ENCODE data around the gene A2M. TPM values are rescaled to one million over a fixed set of nuclear protein-coding genes. Genes with fewer than 3 reads are reported as not detected.

The A2M gene
- total and polyA plus RNA-seq, 4 donors, result 1,731 to 2,622 (median 2,052) TPM

DNA sequence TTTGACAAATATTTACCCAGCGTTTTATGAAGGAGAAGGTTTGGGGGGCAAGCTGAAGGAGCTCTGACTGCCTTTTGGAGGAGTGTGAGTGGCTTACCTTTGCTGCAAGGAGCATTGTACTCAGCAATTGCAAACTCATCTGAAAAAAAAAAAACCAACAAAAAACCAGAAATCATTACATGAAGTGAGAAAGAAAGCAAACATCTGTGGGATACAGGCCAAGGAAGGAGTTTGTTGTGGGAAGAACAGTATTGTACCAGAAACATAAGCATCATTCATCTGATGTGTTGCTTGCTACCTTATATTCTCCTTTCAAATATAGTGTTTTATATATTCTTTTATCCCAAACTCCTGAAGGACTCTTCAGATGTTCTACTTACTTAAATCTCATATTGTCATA, 47.6 kb downstream of the A2M start:
- Histone ChIP-seq H3K27ac (ENCODE audit: low read depth in 1 of 2, low read length in 2 of 2) (no peak overlapping the region), H3K9ac (ENCODE audit: low read depth in 1 of 2, low read length in 2 of 2) (no peak overlapping the region), H3K36me3 (ENCODE audit: control insufficient read depth in 4 of 4, insufficient read depth in 3 of 4, low read depth in 1 of 4, low read length in 3 of 4) (peaks cover 13 to 55% (median 49%) of the 10 kb centered on the region in 4 donors), H3K4me1 (ENCODE audit: control insufficient read depth in 4 of 4, insufficient read depth in 4 of 4, low read length in 3 of 4) (peaks cover 9 to 49% (median 17%) of the 10 kb centered on the region in 4 donors), H3K9me3 (ENCODE audit: control insufficient read depth in 4 of 4, low read length in 3 of 4) (no peaks in the 10 kb centered on the region), H3K27me3 (ENCODE audit: control insufficient read depth in 4 of 4, insufficient read depth in 4 of 4, low read length in 3 of 4) (no peaks in the 10 kb centered on the region), H3K4me3 (ENCODE audit: low read depth in 1 of 3, low read length in 3 of 3) (no peak overlapping the region)
- WGBS, result 78% methylated on average over 1 of the region's 1 CpG
- TF ChIP-seq HNF4A (conservative IDR thresholded peaks at IDR 0.05) (no peak), NR2F2 (IDR thresholded peaks at IDR 0.05) (no peak), RXRA (IDR thresholded peaks at IDR 0.05) (no peak), HNF4G (IDR thresholded peaks at IDR 0.05) (no peak), FOXA2 (IDR thresholded peaks at IDR 0.05) (no peak), EGR1 (IDR thresholded peaks at IDR 0.05; ENCODE audit: low read depth in 2 of 2) (no peak), RAD21 (IDR thresholded peaks at IDR 0.05) (no peak), FOXA1 (IDR thresholded peaks at IDR 0.05) (no peak), SP1 (IDR thresholded peaks at IDR 0.05) (no peak), GABPA (IDR thresholded peaks at IDR 0.05 in 1 of 2, conservative IDR thresholded peaks at IDR 0.05 in 1 of 2) (no peak), TAF1 (conservative IDR thresholded peaks at IDR 0.05) (no peak), JUND (IDR thresholded peaks at IDR 0.05) (no peak), YY1 (IDR thresholded peaks at IDR 0.05) (no peak)
- TF ChIP-seq, protein P1, sequence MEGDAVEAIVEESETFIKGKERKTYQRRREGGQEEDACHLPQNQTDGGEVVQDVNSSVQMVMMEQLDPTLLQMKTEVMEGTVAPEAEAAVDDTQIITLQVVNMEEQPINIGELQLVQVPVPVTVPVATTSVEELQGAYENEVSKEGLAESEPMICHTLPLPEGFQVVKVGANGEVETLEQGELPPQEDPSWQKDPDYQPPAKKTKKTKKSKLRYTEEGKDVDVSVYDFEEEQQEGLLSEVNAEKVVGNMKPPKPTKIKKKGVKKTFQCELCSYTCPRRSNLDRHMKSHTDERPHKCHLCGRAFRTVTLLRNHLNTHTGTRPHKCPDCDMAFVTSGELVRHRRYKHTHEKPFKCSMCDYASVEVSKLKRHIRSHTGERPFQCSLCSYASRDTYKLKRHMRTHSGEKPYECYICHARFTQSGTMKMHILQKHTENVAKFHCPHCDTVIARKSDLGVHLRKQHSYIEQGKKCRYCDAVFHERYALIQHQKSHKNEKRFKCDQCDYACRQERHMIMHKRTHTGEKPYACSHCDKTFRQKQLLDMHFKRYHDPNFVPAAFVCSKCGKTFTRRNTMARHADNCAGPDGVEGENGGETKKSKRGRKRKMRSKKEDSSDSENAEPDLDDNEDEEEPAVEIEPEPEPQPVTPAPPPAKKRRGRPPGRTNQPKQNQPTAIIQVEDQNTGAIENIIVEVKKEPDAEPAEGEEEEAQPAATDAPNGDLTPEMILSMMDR (IDR thresholded peaks at IDR 0.05; ENCODE audit: low read depth, low read length, missing input control), result no peak
- TF ChIP-seq, protein P2, sequence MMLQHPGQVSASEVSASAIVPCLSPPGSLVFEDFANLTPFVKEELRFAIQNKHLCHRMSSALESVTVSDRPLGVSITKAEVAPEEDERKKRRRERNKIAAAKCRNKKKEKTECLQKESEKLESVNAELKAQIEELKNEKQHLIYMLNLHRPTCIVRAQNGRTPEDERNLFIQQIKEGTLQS (IDR thresholded peaks at IDR 0.05), result no peak
- TF ChIP-seq, protein P3, sequence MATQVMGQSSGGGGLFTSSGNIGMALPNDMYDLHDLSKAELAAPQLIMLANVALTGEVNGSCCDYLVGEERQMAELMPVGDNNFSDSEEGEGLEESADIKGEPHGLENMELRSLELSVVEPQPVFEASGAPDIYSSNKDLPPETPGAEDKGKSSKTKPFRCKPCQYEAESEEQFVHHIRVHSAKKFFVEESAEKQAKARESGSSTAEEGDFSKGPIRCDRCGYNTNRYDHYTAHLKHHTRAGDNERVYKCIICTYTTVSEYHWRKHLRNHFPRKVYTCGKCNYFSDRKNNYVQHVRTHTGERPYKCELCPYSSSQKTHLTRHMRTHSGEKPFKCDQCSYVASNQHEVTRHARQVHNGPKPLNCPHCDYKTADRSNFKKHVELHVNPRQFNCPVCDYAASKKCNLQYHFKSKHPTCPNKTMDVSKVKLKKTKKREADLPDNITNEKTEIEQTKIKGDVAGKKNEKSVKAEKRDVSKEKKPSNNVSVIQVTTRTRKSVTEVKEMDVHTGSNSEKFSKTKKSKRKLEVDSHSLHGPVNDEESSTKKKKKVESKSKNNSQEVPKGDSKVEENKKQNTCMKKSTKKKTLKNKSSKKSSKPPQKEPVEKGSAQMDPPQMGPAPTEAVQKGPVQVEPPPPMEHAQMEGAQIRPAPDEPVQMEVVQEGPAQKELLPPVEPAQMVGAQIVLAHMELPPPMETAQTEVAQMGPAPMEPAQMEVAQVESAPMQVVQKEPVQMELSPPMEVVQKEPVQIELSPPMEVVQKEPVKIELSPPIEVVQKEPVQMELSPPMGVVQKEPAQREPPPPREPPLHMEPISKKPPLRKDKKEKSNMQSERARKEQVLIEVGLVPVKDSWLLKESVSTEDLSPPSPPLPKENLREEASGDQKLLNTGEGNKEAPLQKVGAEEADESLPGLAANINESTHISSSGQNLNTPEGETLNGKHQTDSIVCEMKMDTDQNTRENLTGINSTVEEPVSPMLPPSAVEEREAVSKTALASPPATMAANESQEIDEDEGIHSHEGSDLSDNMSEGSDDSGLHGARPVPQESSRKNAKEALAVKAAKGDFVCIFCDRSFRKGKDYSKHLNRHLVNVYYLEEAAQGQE (IDR thresholded peaks at IDR 0.05), result no peak
- TF ChIP-seq, protein P4, sequence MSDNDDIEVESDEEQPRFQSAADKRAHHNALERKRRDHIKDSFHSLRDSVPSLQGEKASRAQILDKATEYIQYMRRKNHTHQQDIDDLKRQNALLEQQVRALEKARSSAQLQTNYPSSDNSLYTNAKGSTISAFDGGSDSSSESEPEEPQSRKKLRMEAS (IDR thresholded peaks at IDR 0.05), result no peak
- TF ChIP-seq, protein P5, sequence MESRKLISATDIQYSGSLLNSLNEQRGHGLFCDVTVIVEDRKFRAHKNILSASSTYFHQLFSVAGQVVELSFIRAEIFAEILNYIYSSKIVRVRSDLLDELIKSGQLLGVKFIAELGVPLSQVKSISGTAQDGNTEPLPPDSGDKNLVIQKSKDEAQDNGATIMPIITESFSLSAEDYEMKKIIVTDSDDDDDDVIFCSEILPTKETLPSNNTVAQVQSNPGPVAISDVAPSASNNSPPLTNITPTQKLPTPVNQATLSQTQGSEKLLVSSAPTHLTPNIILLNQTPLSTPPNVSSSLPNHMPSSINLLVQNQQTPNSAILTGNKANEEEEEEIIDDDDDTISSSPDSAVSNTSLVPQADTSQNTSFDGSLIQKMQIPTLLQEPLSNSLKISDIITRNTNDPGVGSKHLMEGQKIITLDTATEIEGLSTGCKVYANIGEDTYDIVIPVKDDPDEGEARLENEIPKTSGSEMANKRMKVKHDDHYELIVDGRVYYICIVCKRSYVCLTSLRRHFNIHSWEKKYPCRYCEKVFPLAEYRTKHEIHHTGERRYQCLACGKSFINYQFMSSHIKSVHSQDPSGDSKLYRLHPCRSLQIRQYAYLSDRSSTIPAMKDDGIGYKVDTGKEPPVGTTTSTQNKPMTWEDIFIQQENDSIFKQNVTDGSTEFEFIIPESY (IDR thresholded peaks at IDR 0.05), result no peak
- DNase-seq (ENCODE audit: low spot score), result no peak

All from liver (tissue), 9 donors.